Measurements from ENCODE around the gene LYPD3.

GRCh38 chr19:43433689-43434088 lies 31.7 kb downstream of the LYPD3 start:
- TF ChIP-seq, protein P1, sequence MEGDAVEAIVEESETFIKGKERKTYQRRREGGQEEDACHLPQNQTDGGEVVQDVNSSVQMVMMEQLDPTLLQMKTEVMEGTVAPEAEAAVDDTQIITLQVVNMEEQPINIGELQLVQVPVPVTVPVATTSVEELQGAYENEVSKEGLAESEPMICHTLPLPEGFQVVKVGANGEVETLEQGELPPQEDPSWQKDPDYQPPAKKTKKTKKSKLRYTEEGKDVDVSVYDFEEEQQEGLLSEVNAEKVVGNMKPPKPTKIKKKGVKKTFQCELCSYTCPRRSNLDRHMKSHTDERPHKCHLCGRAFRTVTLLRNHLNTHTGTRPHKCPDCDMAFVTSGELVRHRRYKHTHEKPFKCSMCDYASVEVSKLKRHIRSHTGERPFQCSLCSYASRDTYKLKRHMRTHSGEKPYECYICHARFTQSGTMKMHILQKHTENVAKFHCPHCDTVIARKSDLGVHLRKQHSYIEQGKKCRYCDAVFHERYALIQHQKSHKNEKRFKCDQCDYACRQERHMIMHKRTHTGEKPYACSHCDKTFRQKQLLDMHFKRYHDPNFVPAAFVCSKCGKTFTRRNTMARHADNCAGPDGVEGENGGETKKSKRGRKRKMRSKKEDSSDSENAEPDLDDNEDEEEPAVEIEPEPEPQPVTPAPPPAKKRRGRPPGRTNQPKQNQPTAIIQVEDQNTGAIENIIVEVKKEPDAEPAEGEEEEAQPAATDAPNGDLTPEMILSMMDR (IDR thresholded peaks at IDR 0.05), result no peak
- no peak for TF ChIP-seq EZH2 (IDR thresholded peaks at IDR 0.05)

Data from neural progenitor cell (in vitro differentiated cells).